ENCODE data around the gene CDKL4. TPM values are rescaled to one million over a fixed set of nuclear protein-coding genes. Genes with fewer than 3 reads are reported as not detected.
A peak's percentile ranks its signal among the peaks of the same experiment; 100 is the strongest.
"Not testable (repeated sequence)": the region's sequence is repeated elsewhere in the genome, so short reads cannot be mapped to it uniquely, and the experiment has no call there.

Gene CDKL4
- total RNA-seq, 1 experiment from 2014 or later = not detected

GRCh38 chr2:39178756-39179155 lies 65.0 kb downstream of the CDKL4 start:
- Histone ChIP-seq H3K27me3 (ENCODE audit: control insufficient read depth, insufficient read depth, low read length) (no peaks in the 10 kb centered on the region), H3K36me3 (replicated peaks; ENCODE audit: control insufficient read depth, insufficient read depth, low read length) (no peaks in the 10 kb centered on the region), H3K4me3 (ENCODE audit: insufficient read depth, low read depth, low read length) (no peak overlapping the region)
- DNase-seq = no peak

GRCh38 chr2:39176997-39177396 lies 66.8 kb downstream of the CDKL4 start:
- Histone ChIP-seq H3K36me3 (replicated peaks; ENCODE audit: control insufficient read depth, insufficient read depth, low read length) (no peaks in the 10 kb centered on the region), H3K27me3 (ENCODE audit: control insufficient read depth, insufficient read depth, low read length) (no peaks in the 10 kb centered on the region), H3K4me3 (ENCODE audit: insufficient read depth, low read depth, low read length) (no peak overlapping the region)
- DNase-seq = no peak

GRCh38 chr2:39175026-39175812 lies 68.6 kb downstream of the CDKL4 start:
- Histone ChIP-seq H3K27me3 (ENCODE audit: control insufficient read depth, insufficient read depth, low read length) (no peaks in the 10 kb centered on the region), H3K4me3 (ENCODE audit: insufficient read depth, low read depth, low read length) (no peak overlapping the region), H3K36me3 (replicated peaks; ENCODE audit: control insufficient read depth, insufficient read depth, low read length) (no peaks in the 10 kb centered on the region)
- DNase-seq = no peak

- Histone ChIP-seq H3K27me3 (ENCODE audit: control insufficient read depth, insufficient read depth, low read length) (no peaks in the 10 kb centered on the region), H3K4me3 (ENCODE audit: insufficient read depth, low read depth, low read length) (no peak overlapping the region), H3K36me3 (replicated peaks; ENCODE audit: control insufficient read depth, insufficient read depth, low read length) (no peaks in the 10 kb centered on the region)
- DNase-seq = no peak
Observed at GRCh38 chr2:39174022-39174421, 69.7 kb downstream of the CDKL4 start.

DNA sequence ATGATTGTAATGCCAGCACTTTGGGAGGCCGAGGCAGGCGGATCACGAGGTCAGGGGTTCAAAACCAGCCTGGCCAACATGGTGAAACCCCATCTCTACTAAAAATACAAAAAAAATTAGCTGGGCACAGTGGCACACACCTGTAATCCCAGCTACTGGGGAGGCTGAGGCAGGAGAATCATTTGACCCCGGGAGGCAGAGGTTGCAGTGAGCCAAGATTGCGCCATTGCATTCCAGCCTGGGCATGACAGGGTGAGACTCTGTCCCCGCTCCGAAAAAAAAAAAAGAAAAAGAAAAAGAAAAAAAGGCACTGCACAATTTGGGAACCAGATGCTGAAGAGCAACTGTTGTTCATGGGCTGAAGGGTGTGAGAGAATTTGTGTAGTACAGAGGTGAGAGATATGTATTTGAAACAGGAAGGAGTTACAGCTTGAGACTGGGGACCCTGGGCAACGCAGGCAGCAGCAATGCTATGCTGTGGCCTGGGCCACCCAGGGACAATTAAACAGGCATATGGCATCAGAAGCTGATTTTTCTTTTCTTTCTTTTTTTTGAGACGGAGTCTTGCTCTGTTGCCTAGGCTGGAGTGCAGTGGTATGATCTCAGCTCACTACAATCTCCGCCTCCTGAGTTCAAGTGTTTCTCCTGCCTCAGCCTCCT lies 71.6 kb downstream of the CDKL4 start:
- H3K4me3 ChIP-seq (ENCODE audit: insufficient read depth, low read depth, low read length); H3K27me3 ChIP-seq (ENCODE audit: control insufficient read depth, insufficient read depth, low read length); DNase-seq; H3K36me3 ChIP-seq (replicated peaks; ENCODE audit: control insufficient read depth, insufficient read depth, low read length): not testable (repeated sequence)

- Histone ChIP-seq H3K36me3 (replicated peaks; ENCODE audit: control insufficient read depth, insufficient read depth, low read length) (no peaks in the 10 kb centered on the region), H3K4me3 (ENCODE audit: insufficient read depth, low read depth, low read length) (no peak overlapping the region), H3K27me3 (ENCODE audit: control insufficient read depth, insufficient read depth, low read length) (no peaks in the 10 kb centered on the region)
- no peak for DNase-seq
Observed at GRCh38 chr2:39171621-39172020, 72.1 kb downstream of the CDKL4 start.

- no peaks in the 10 kb centered on the region for H3K27me3 ChIP-seq (ENCODE audit: control insufficient read depth, insufficient read depth, low read length)
- DNase-seq = no peak
- H3K4me3 ChIP-seq (ENCODE audit: insufficient read depth, low read depth, low read length) = no peak overlapping the region
Observed at GRCh38 chr2:39164089-39164488, 79.7 kb downstream of the CDKL4 start.

DNA sequence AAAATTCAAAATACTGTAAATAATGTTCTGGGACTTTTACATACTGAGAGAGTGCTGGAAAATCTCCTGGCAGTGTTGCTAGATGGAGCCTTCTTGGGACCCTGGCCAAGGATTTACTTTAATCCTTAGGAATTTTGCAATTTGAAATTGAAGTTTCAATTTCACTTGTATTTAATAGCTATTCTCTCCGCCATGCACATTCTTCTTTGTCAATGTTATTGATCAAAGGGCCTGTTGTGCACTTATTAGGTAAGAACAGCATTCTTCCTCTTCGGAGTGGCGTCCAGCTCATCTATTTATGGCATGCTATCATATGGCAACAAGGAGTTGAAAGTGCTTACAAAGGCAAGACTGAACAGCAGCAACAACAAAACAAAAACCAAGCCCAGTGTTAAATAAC lies 82.8 kb downstream of the CDKL4 start:
- DNase-seq = no peak
- Histone ChIP-seq H3K4me3 (ENCODE audit: insufficient read depth, low read depth, low read length) (no peak overlapping the region), H3K27me3 (ENCODE audit: control insufficient read depth, insufficient read depth, low read length) (no peaks in the 10 kb centered on the region)

More at GRCh38 chr2:39164089-39164488, 79.7 kb downstream of the CDKL4 start:
- H3K36me3 ChIP-seq (replicated peaks; ENCODE audit: control insufficient read depth, insufficient read depth, low read length) = no peaks in the 10 kb centered on the region

DNA sequence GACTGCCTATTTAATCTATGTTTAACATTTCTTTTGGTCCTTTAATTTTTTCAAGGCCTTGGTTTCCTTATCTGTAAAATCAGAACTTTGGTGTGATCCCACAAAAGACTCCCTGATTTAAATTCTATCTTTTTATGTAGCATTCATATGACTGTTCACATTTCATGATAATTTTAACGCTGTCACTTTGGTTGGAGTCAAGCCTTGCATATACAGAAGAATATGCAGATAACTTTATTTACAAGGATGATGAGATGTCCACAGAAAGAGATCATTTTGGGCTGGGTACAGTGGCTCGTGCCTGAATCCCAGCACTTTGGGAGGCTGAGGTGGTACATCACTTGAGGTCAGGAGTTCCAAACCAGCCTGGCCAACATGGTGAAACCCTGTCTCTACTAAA lies 84.5 kb downstream of the CDKL4 start:
- H3K27me3 ChIP-seq (ENCODE audit: control insufficient read depth, insufficient read depth, low read length) = no peaks in the 10 kb centered on the region
- no peak for DNase-seq
- H3K4me3 ChIP-seq (ENCODE audit: insufficient read depth, low read depth, low read length) = no peak overlapping the region
- H3K36me3 ChIP-seq (replicated peaks; ENCODE audit: control insufficient read depth, insufficient read depth, low read length) = no peaks in the 10 kb centered on the region

More for the DNA sequence above, 82.8 kb downstream of the CDKL4 start:
- H3K36me3 ChIP-seq (replicated peaks; ENCODE audit: control insufficient read depth, insufficient read depth, low read length) = no peaks in the 10 kb centered on the region

- H3K4me3 ChIP-seq (ENCODE audit: insufficient read depth, low read depth, low read length) = no peak overlapping the region
- H3K27me3 ChIP-seq (ENCODE audit: control insufficient read depth, insufficient read depth, low read length) = no peaks in the 10 kb centered on the region
- H3K36me3 ChIP-seq (replicated peaks; ENCODE audit: control insufficient read depth, insufficient read depth, low read length) = no peaks in the 10 kb centered on the region
- no peak for DNase-seq
Observed at GRCh38 chr2:39158351-39158750, 85.4 kb downstream of the CDKL4 start.

GRCh38 chr2:39156846-39157245 lies 86.9 kb downstream of the CDKL4 start:
- Histone ChIP-seq H3K27me3 (ENCODE audit: control insufficient read depth, insufficient read depth, low read length) (no peaks in the 10 kb centered on the region), H3K36me3 (replicated peaks; ENCODE audit: control insufficient read depth, insufficient read depth, low read length) (no peaks in the 10 kb centered on the region), H3K4me3 (ENCODE audit: insufficient read depth, low read depth, low read length) (no peak overlapping the region)
- no peak for DNase-seq

GRCh38 chr2:39156107-39156506 lies 87.7 kb downstream of the CDKL4 start:
- Histone ChIP-seq H3K27me3 (ENCODE audit: control insufficient read depth, insufficient read depth, low read length) (no peaks in the 10 kb centered on the region), H3K36me3 (replicated peaks; ENCODE audit: control insufficient read depth, insufficient read depth, low read length) (no peaks in the 10 kb centered on the region), H3K4me3 (ENCODE audit: insufficient read depth, low read depth, low read length) (no peak overlapping the region)
- no peak for DNase-seq

DNA sequence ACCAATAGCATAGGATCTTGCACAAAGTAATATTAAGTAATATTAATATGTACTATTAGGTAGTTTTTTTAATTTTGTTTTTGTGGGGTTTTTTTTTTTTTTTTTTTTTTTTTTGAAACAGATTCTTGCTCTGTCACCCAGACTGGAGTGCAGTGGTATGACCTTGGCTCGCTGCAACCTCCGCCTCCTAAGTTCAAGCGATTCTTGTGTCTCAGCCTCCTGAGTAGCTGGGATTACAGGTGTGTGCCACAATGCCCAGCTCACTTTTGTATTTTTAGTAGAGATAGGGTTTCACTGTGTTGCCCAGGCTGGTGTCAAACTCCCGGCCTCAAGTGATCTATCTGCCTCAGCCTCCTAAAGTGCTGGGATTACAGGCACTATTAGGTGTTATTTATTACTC lies 88.2 kb downstream of the CDKL4 start:
- not testable (repeated sequence) for DNase-seq; H3K27me3 ChIP-seq (ENCODE audit: control insufficient read depth, insufficient read depth, low read length)

GRCh38 chr2:39154944-39155343 lies 88.8 kb downstream of the CDKL4 start:
- DNase-seq = peak; percentile 28
- H3K36me3 ChIP-seq (replicated peaks; ENCODE audit: control insufficient read depth, insufficient read depth, low read length) = no peaks in the 10 kb centered on the region
- no peak overlapping the region for H3K4me3 ChIP-seq (ENCODE audit: insufficient read depth, low read depth, low read length)
- H3K27me3 ChIP-seq (ENCODE audit: control insufficient read depth, insufficient read depth, low read length) = no peaks in the 10 kb centered on the region

More for the DNA sequence above, 88.2 kb downstream of the CDKL4 start:
- H3K36me3 ChIP-seq (replicated peaks; ENCODE audit: control insufficient read depth, insufficient read depth, low read length); H3K4me3 ChIP-seq (ENCODE audit: insufficient read depth, low read depth, low read length): not testable (repeated sequence)

DNA sequence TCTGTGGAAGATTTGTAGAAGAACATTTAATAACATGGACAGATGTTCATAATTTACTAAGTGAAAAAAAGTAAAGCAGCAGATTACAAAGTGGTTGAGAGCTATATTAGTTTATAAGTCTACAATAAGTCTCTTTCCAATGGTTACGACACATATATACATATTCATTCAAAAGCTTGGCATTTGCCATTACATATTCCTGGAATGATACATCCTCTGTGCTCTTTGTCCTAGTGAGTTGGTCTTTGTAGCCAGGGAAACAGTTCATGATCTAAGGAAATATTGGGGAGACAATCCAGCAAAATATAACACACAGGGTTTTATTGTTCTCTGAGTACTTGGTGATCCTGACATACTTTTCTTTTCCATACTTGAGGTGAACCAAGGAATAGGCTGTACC lies 90.5 kb downstream of the CDKL4 start:
- no peak for DNase-seq
- H3K4me3 ChIP-seq (ENCODE audit: insufficient read depth, low read depth, low read length) = no peak overlapping the region
- H3K27me3 ChIP-seq (ENCODE audit: control insufficient read depth, insufficient read depth, low read length) = no peaks in the 10 kb centered on the region
- H3K36me3 ChIP-seq (replicated peaks; ENCODE audit: control insufficient read depth, insufficient read depth, low read length) = no peaks in the 10 kb centered on the region
